Astrocyte (in vitro differentiated cells and primary cell): ENCODE results near the gene USP6NL. TPM values are rescaled to one million over a fixed set of nuclear protein-coding genes. Genes with fewer than 3 reads are reported as not detected.
A peak's percentile ranks its signal among the peaks of the same experiment; 100 is the strongest.

Source experiments
- DNase-seq: peaks from one replicate; pipeline ENCODE4 v3.0.0-alpha.2; 2010; ENCODE audit warnings: low read depth
- FAIRE-seq: peaks from 2 replicates; lab custom pipeline; 2011; peaks lifted over from hg19 to GRCh38; lab: Jason Lieb, UNC
- H2AFZ ChIP-seq: 2 replicates; pipeline ENCODE4 v1.6.0; 2012; ENCODE audit warnings: low read depth, low read length, inconsistent platforms
- H3K27ac ChIP-seq: 2 replicates; pipeline ENCODE4 v1.5.1; 2011; ENCODE audit warnings: low read depth, low read length, inconsistent platforms
- H3K27me3 ChIP-seq: 2 replicates; pipeline ENCODE4 v1.6.0; 2011; ENCODE audit warnings: low read length, inconsistent platforms; ENCODE audit not compliant: insufficient read depth
- H3K36me3 ChIP-seq: 2 replicates; pipeline ENCODE4 v1.5.1; 2011; ENCODE audit warnings: low read length, inconsistent platforms; ENCODE audit not compliant: insufficient read depth
- H3K4me1 ChIP-seq: 2 replicates; pipeline ENCODE4 v1.5.1; 2011; ENCODE audit warnings: low read length, inconsistent platforms; ENCODE audit not compliant: insufficient read depth
- H3K4me2 ChIP-seq: 2 replicates; pipeline ENCODE4 v1.6.0; 2012; ENCODE audit warnings: low read length, inconsistent platforms
- H3K4me3 ChIP-seq: 2 replicates; pipeline ENCODE4 v1.5.1; 2011; ENCODE audit warnings: low read depth, mild to moderate bottlenecking, low read length, inconsistent platforms; ENCODE audit not compliant: insufficient read depth
- H3K79me2 ChIP-seq: 2 replicates; pipeline ENCODE4 v1.6.0; 2012; ENCODE audit warnings: mild to moderate bottlenecking, low read length, inconsistent platforms; ENCODE audit not compliant: insufficient read depth
- H3K9ac ChIP-seq: 2 replicates; pipeline ENCODE4 v1.6.0; 2012; ENCODE audit warnings: mild to moderate bottlenecking, low read length, inconsistent platforms
- H3K9me3 ChIP-seq: 2 replicates; pipeline ENCODE4 v1.5.1; 2012; ENCODE audit warnings: low read depth, mild to moderate bottlenecking, low read length, inconsistent platforms; ENCODE audit not compliant: insufficient read depth
- H4K20me1 ChIP-seq: 2 replicates; pipeline ENCODE4 v1.6.0; 2012; ENCODE audit warnings: low read length, inconsistent platforms; ENCODE audit not compliant: insufficient read depth
- H3K27ac Mint-ChIP-seq: one replicate; pipeline ENCODE4 v1.8.0; 2021; ENCODE audit warnings: mild to moderate bottlenecking, mixed read lengths; ENCODE audit not compliant: unreplicated experiment
- H3K27me3 Mint-ChIP-seq: one replicate; pipeline ENCODE4 v1.8.0; 2021; ENCODE audit warnings: low read depth, mixed read lengths; ENCODE audit not compliant: unreplicated experiment
- H3K36me3 Mint-ChIP-seq: one replicate; pipeline ENCODE4 v1.8.0; 2021; ENCODE audit warnings: low read depth, mixed read lengths; ENCODE audit not compliant: unreplicated experiment
- H3K4me1 Mint-ChIP-seq: one replicate; pipeline ENCODE4 v1.8.0; 2021; ENCODE audit warnings: low read depth, mixed read lengths; ENCODE audit not compliant: unreplicated experiment
- H3K4me3 Mint-ChIP-seq: one replicate; pipeline ENCODE4 v1.8.0; 2021; ENCODE audit warnings: mild to moderate bottlenecking, moderate library complexity, mixed read lengths; ENCODE audit not compliant: unreplicated experiment
- H3K9me3 Mint-ChIP-seq: one replicate; pipeline ENCODE4 v1.8.0; 2021; ENCODE audit warnings: mild to moderate bottlenecking, mixed read lengths; ENCODE audit not compliant: unreplicated experiment
- EZH2 ChIP-seq: IDR thresholded peaks from 2 replicates; pipeline ENCODE4 v1.6.1; 2012; ENCODE audit warnings: mild to moderate bottlenecking, low read length, inconsistent platforms; ENCODE audit not compliant: insufficient read depth
- total RNA-seq: library from RNA; stranded (reverse); gene quantifications from 2 replicates; pipeline ENCODE4 v1.2.1, GENCODE V29; 2021
- TF ChIP-seq, protein P1 (sequence below): IDR thresholded peaks from 2 replicates; pipeline ENCODE4 v1.5.1; 2011; ENCODE audit warnings: low read depth, mild to moderate bottlenecking, inconsistent platforms, low read length, moderate library complexity; ENCODE audit not compliant: insufficient read depth

USP6NL gene
- total RNA-seq, 1 donor from 2014 or later: 16.6 TPM

DNA sequence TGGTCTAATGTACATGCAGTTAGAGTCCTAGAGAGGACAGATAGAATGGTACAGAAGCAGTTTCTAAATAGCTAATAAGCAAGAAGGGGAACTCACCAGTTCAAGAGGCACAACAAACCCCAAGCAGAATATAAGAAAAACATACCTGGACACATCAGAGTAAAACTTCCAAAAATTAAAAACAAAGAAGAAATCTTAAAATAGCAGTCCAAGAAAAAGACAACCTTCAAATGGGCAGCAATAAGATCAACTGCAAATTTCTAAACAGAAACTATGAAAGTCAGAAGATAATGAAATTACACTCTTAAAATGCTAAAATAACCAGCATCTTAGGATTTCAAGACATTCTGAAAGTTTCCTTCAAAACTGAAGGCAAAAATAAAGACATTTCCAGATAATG, 55.9 kb downstream of the USP6NL start:
- H3K4me1 Mint-ChIP-seq: peaks cover 25% of the 10 kb centered on the region
- no peaks in the 10 kb centered on the region for H3K27me3 Mint-ChIP-seq
- no peak overlapping the region for H3K4me3 ChIP-seq
- H3K4me2 ChIP-seq: no peak overlapping the region
- DNase-seq (no peak), FAIRE-seq (no peak)
- H3K27ac Mint-ChIP-seq: no peak overlapping the region
- H3K9me3 ChIP-seq: no peaks in the 10 kb centered on the region
- peaks cover 44% of the 10 kb centered on the region for H3K79me2 ChIP-seq
- no peak overlapping the region for H2AFZ ChIP-seq
- H3K36me3 Mint-ChIP-seq: no peaks in the 10 kb centered on the region
- H3K9ac ChIP-seq: no peak overlapping the region
- peaks cover 17% of the 10 kb centered on the region for H3K4me1 ChIP-seq
- no peaks in the 10 kb centered on the region for H3K36me3 ChIP-seq
- H3K4me3 Mint-ChIP-seq: no peak overlapping the region
- H3K9me3 Mint-ChIP-seq: peaks cover 7% of the 10 kb centered on the region
- no peaks in the 10 kb centered on the region for H3K27me3 ChIP-seq
- no peak for TF ChIP-seq EZH2
- TF ChIP-seq, protein P1, sequence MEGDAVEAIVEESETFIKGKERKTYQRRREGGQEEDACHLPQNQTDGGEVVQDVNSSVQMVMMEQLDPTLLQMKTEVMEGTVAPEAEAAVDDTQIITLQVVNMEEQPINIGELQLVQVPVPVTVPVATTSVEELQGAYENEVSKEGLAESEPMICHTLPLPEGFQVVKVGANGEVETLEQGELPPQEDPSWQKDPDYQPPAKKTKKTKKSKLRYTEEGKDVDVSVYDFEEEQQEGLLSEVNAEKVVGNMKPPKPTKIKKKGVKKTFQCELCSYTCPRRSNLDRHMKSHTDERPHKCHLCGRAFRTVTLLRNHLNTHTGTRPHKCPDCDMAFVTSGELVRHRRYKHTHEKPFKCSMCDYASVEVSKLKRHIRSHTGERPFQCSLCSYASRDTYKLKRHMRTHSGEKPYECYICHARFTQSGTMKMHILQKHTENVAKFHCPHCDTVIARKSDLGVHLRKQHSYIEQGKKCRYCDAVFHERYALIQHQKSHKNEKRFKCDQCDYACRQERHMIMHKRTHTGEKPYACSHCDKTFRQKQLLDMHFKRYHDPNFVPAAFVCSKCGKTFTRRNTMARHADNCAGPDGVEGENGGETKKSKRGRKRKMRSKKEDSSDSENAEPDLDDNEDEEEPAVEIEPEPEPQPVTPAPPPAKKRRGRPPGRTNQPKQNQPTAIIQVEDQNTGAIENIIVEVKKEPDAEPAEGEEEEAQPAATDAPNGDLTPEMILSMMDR: no peak
- no peak overlapping the region for H3K27ac ChIP-seq
- peaks cover 5% of the 10 kb centered on the region for H4K20me1 ChIP-seq

DNA sequence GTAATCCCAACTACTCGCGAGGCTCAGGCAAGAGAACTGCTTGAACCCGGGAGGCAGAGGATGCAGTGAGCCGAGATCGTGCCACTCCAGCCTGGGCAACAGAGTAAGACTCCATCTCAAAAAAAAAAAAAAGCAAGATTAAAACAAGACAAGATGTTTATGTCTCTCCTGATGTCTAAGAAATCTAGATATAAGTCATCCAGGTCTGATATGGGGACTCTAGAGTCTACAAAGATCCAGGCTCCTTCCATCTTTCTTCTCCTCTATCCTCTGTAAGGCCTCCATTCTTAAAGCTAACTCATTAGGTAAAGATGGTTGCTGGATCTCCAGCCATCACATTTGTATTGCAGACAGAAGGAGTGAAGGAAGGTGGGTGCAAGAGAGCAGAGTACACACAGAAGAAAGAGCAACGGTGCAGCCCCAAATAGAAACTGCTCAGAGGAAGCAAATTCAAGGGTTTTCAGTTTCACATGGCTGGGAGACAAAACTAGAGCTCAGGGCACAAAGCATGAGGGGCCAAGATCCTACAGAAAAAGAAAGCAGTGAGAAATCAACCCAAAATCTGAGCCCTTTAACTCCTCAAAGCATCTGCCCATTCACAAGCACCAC, 57.6 kb downstream of the USP6NL start:
- Histone ChIP-seq H4K20me1 (peaks cover 5% of the 10 kb centered on the region), H3K27me3 (no peaks in the 10 kb centered on the region), H3K4me3 (no peak overlapping the region), H3K4me2 (no peak overlapping the region), H3K36me3 (no peaks in the 10 kb centered on the region), H3K79me2 (peaks cover 46% of the 10 kb centered on the region), H3K9ac (no peak overlapping the region), H3K27ac (no peak overlapping the region), H3K4me1 (peaks cover 17% of the 10 kb centered on the region), H3K9me3 (no peaks in the 10 kb centered on the region), H2AFZ (no peak overlapping the region)
- TF ChIP-seq EZH2: no peak
- TF ChIP-seq, protein P1: no peak
- FAIRE-seq (no peak), DNase-seq (no peak)
- Mint-ChIP-seq H3K4me1 (peaks cover 25% of the 10 kb centered on the region), H3K36me3 (no peaks in the 10 kb centered on the region), H3K27me3 (no peaks in the 10 kb centered on the region), H3K27ac (no peak overlapping the region), H3K9me3 (peaks cover 7% of the 10 kb centered on the region), H3K4me3 (no peak overlapping the region)

GRCh38 chr10:11551916-11552602, 59.4 kb downstream of the USP6NL start:
- DNase-seq (peak; percentile 98), FAIRE-seq (peak; percentile 97)
- Histone ChIP-seq H3K4me3 (peak overlapping the region; percentile 22), H3K9ac (peak overlapping the region; percentile 40), H3K27me3 (no peaks in the 10 kb centered on the region), H3K4me2 (peak overlapping the region; percentile 79), H3K4me1 (peaks cover 17% of the 10 kb centered on the region), H3K9me3 (no peaks in the 10 kb centered on the region), H2AFZ (no peak overlapping the region), H3K27ac (peak overlapping the region; percentile 64), H3K79me2 (peaks cover 34% of the 10 kb centered on the region), H3K36me3 (no peaks in the 10 kb centered on the region), H4K20me1 (peaks cover 5% of the 10 kb centered on the region)
- Mint-ChIP-seq H3K27me3 (no peaks in the 10 kb centered on the region), H3K36me3 (no peaks in the 10 kb centered on the region), H3K4me1 (peaks cover 19% of the 10 kb centered on the region), H3K4me3 (peak overlapping the region; percentile 69), H3K9me3 (peaks cover 5% of the 10 kb centered on the region), H3K27ac (peak overlapping the region; percentile 95)
- TF ChIP-seq EZH2: no peak
- TF ChIP-seq, protein P1: no peak
